ENCODE data around the gene ETV6.
A peak's percentile ranks its signal among the peaks of the same experiment; 100 is the strongest.

ETV6 gene

GRCh38 chr12:11753150-11753499 is 103.7 kb downstream of the ETV6 start:
- H3K4me1 Mint-ChIP-seq (ENCODE audit: low read depth), result peaks cover 8% of the 10 kb centered on the region
- no peak overlapping the region for H3K27ac Mint-ChIP-seq
- no peaks in the 10 kb centered on the region for H3K9me3 Mint-ChIP-seq (ENCODE audit: low read depth)
- no peaks in the 10 kb centered on the region for H3K27me3 Mint-ChIP-seq
- H3K36me3 Mint-ChIP-seq, result peaks cover 15% of the 10 kb centered on the region
- H3K4me3 Mint-ChIP-seq, result no peak overlapping the region

GRCh38 chr12:11753826-11754225 is 104.4 kb downstream of the ETV6 start:
- Mint-ChIP-seq H3K36me3 (peaks cover 15% of the 10 kb centered on the region), H3K9me3 (ENCODE audit: low read depth) (no peaks in the 10 kb centered on the region), H3K27me3 (no peaks in the 10 kb centered on the region), H3K27ac (no peak overlapping the region), H3K4me3 (no peak overlapping the region), H3K4me1 (ENCODE audit: low read depth) (peaks cover 13% of the 10 kb centered on the region)

GRCh38 chr12:11754256-11754655 is 104.8 kb downstream of the ETV6 start:
- Mint-ChIP-seq H3K27ac (no peak overlapping the region), H3K9me3 (ENCODE audit: low read depth) (no peaks in the 10 kb centered on the region), H3K27me3 (no peaks in the 10 kb centered on the region), H3K36me3 (peaks cover 14% of the 10 kb centered on the region), H3K4me1 (ENCODE audit: low read depth) (peaks cover 15% of the 10 kb centered on the region), H3K4me3 (no peak overlapping the region)

GRCh38 chr12:11755302-11755930 is 105.9 kb downstream of the ETV6 start:
- H3K27me3 Mint-ChIP-seq, result no peaks in the 10 kb centered on the region
- peaks cover 8% of the 10 kb centered on the region for H3K4me1 Mint-ChIP-seq (ENCODE audit: low read depth)
- no peaks in the 10 kb centered on the region for H3K9me3 Mint-ChIP-seq (ENCODE audit: low read depth)
- H3K36me3 Mint-ChIP-seq, result peaks cover 21% of the 10 kb centered on the region
- no peak overlapping the region for H3K27ac Mint-ChIP-seq
- no peak overlapping the region for H3K4me3 Mint-ChIP-seq

GRCh38 chr12:11756022-11756421 is 106.5 kb downstream of the ETV6 start:
- H3K27me3 Mint-ChIP-seq, result no peaks in the 10 kb centered on the region
- no peaks in the 10 kb centered on the region for H3K9me3 Mint-ChIP-seq (ENCODE audit: low read depth)
- peaks cover 21% of the 10 kb centered on the region for H3K36me3 Mint-ChIP-seq
- H3K4me3 Mint-ChIP-seq, result no peak overlapping the region
- peaks cover 8% of the 10 kb centered on the region for H3K4me1 Mint-ChIP-seq (ENCODE audit: low read depth)
- H3K27ac Mint-ChIP-seq, result no peak overlapping the region

- H3K4me3 Mint-ChIP-seq, result no peak overlapping the region
- no peaks in the 10 kb centered on the region for H3K9me3 Mint-ChIP-seq (ENCODE audit: low read depth)
- H3K4me1 Mint-ChIP-seq (ENCODE audit: low read depth), result peaks cover 8% of the 10 kb centered on the region
- no peaks in the 10 kb centered on the region for H3K27me3 Mint-ChIP-seq
- no peak overlapping the region for H3K27ac Mint-ChIP-seq
- peaks cover 21% of the 10 kb centered on the region for H3K36me3 Mint-ChIP-seq
Observed at GRCh38 chr12:11756523-11756922, 107.0 kb downstream of the ETV6 start.

GRCh38 chr12:11757095-11757494 is 107.6 kb downstream of the ETV6 start:
- H3K27ac Mint-ChIP-seq, result no peak overlapping the region
- H3K36me3 Mint-ChIP-seq, result peaks cover 21% of the 10 kb centered on the region
- H3K4me3 Mint-ChIP-seq, result no peak overlapping the region
- peaks cover 12% of the 10 kb centered on the region for H3K4me1 Mint-ChIP-seq (ENCODE audit: low read depth)
- no peaks in the 10 kb centered on the region for H3K27me3 Mint-ChIP-seq
- no peaks in the 10 kb centered on the region for H3K9me3 Mint-ChIP-seq (ENCODE audit: low read depth)

GRCh38 chr12:11757531-11757930 is 108.1 kb downstream of the ETV6 start:
- Mint-ChIP-seq H3K4me3 (no peak overlapping the region), H3K27me3 (no peaks in the 10 kb centered on the region), H3K4me1 (ENCODE audit: low read depth) (peaks cover 17% of the 10 kb centered on the region), H3K36me3 (peaks cover 21% of the 10 kb centered on the region), H3K9me3 (ENCODE audit: low read depth) (no peaks in the 10 kb centered on the region), H3K27ac (no peak overlapping the region)

GRCh38 chr12:11758087-11758486 is 108.6 kb downstream of the ETV6 start:
- Mint-ChIP-seq H3K9me3 (ENCODE audit: low read depth) (no peaks in the 10 kb centered on the region), H3K4me1 (ENCODE audit: low read depth) (peaks cover 22% of the 10 kb centered on the region), H3K36me3 (peaks cover 21% of the 10 kb centered on the region)

GRCh38 chr12:11758510-11759493 is 109.3 kb downstream of the ETV6 start:
- no peaks in the 10 kb centered on the region for H3K27me3 Mint-ChIP-seq
- H3K36me3 Mint-ChIP-seq, result peaks cover 17% of the 10 kb centered on the region
- H3K4me3 Mint-ChIP-seq, result no peak overlapping the region
- H3K9me3 Mint-ChIP-seq (ENCODE audit: low read depth), result no peaks in the 10 kb centered on the region
- no peak overlapping the region for H3K27ac Mint-ChIP-seq
- H3K4me1 Mint-ChIP-seq (ENCODE audit: low read depth), result peaks cover 25% of the 10 kb centered on the region

More at GRCh38 chr12:11758087-11758486, 108.6 kb downstream of the ETV6 start:
- no peak overlapping the region for H3K4me3 Mint-ChIP-seq
- H3K27me3 Mint-ChIP-seq, result no peaks in the 10 kb centered on the region
- no peak overlapping the region for H3K27ac Mint-ChIP-seq

- Mint-ChIP-seq H3K9me3 (ENCODE audit: low read depth) (no peaks in the 10 kb centered on the region), H3K27me3 (no peaks in the 10 kb centered on the region), H3K36me3 (peaks cover 13% of the 10 kb centered on the region), H3K27ac (no peak overlapping the region), H3K4me3 (no peak overlapping the region), H3K4me1 (ENCODE audit: low read depth) (peaks cover 31% of the 10 kb centered on the region)
Observed at GRCh38 chr12:11759494-11759878, 110.0 kb downstream of the ETV6 start.

- Mint-ChIP-seq H3K4me1 (ENCODE audit: low read depth) (peaks cover 35% of the 10 kb centered on the region), H3K4me3 (no peak overlapping the region), H3K36me3 (peaks cover 14% of the 10 kb centered on the region), H3K27me3 (no peaks in the 10 kb centered on the region), H3K27ac (no peak overlapping the region), H3K9me3 (ENCODE audit: low read depth) (no peaks in the 10 kb centered on the region)
Observed at GRCh38 chr12:11759899-11760298, 110.4 kb downstream of the ETV6 start.

- no peak overlapping the region for H3K4me3 Mint-ChIP-seq
- peaks cover 57% of the 10 kb centered on the region for H3K4me1 Mint-ChIP-seq (ENCODE audit: low read depth)
- peaks cover 14% of the 10 kb centered on the region for H3K36me3 Mint-ChIP-seq
- no peak overlapping the region for H3K27ac Mint-ChIP-seq
- no peaks in the 10 kb centered on the region for H3K27me3 Mint-ChIP-seq
- no peaks in the 10 kb centered on the region for H3K9me3 Mint-ChIP-seq (ENCODE audit: low read depth)
Observed at GRCh38 chr12:11761869-11762567, 112.5 kb downstream of the ETV6 start.

- Mint-ChIP-seq H3K27me3 (no peaks in the 10 kb centered on the region), H3K36me3 (peaks cover 14% of the 10 kb centered on the region), H3K27ac (peak overlapping the region; percentile 68), H3K4me3 (no peak overlapping the region), H3K9me3 (ENCODE audit: low read depth) (no peaks in the 10 kb centered on the region), H3K4me1 (ENCODE audit: low read depth) (peaks cover 65% of the 10 kb centered on the region)
Observed at GRCh38 chr12:11762723-11763326, 113.4 kb downstream of the ETV6 start.

Measured in activated naive CD8-positive, alpha-beta T cell (primary cell).